ENCODE data around the gene PLXNA1. TPM values are rescaled to one million over a fixed set of nuclear protein-coding genes. Genes with fewer than 3 reads are reported as not detected.

PLXNA1 gene
- total RNA-seq, 1 experiment from 2014 or later: 30.3 TPM

DNA sequence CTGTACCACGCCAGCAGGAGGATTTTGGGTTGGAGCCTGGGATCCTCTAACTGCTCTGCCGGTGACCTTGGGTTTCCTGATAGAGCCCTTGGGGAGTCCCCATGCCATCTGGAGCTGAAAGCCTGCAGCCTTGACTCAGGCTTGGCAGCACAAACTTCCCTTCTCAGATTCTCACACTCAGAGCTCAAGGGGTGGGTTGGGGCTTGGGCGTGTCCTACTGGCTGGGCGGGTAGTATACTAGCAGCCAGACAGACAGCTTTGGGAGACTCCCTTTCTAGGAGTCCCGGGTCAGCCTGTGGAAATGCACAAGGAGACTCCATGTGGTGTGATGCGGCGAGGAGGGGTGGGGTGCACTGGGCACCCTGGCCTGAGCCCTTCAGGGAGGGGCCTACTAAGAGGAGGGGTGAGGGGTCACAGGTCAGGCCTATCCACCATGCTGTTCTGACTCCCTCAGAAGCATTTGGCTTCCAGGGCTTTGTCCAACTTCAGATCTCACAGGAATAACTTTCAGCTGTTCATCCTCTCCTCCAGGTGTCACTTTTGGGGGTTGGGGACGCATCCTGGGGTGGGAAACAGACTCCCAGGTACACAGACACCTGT lies 21.6 kb upstream of the PLXNA1 start:
- H3K4me3 ChIP-seq (replicated peaks in 1 of 2; ENCODE audit: low read depth in 1 of 2, low read length in 2 of 2): no peak overlapping the region
- peak; percentile 11; the same call in 1 of the 2 replicates for ATAC-seq
- H3K4me1 ChIP-seq (ENCODE audit: control insufficient read depth in 1 of 2, insufficient read depth in 2 of 2, low read length in 2 of 2): no peaks in the 10 kb centered on the region
- H3K9me3 ChIP-seq (ENCODE audit: control insufficient read depth in 1 of 2, insufficient read depth in 1 of 2, low read depth in 1 of 2, low read length in 2 of 2): no peaks in the 10 kb centered on the region
- H3K9ac ChIP-seq (ENCODE audit: low read length): no peak overlapping the region
- no TSS peak for BruUV-seq (replicated peaks)
- ChIA-PET CTCF (no interaction called here), RAD21 (ENCODE audit: low non-redundant PET in 1 of 2, low total read pairs in 2 of 2, uncharacterized antibody in 2 of 2, unreplicated experiment in 2 of 2) (no interaction called here), POLR2A (no interaction called here)
- no peak overlapping the region for H3K4me2 ChIP-seq (ENCODE audit: low read length)
- H3K27ac ChIP-seq (ENCODE audit: low read depth, low read length): no peak overlapping the region
- H3K36me3 ChIP-seq (ENCODE audit: control insufficient read depth in 1 of 2, insufficient read depth in 2 of 2, low read length in 2 of 2): no peaks in the 10 kb centered on the region
- H3K27me3 ChIP-seq (ENCODE audit: insufficient read depth, low read length): no peaks in the 10 kb centered on the region
- DNase-seq (ENCODE audit: low read depth, low spot score): no peak
- no peak overlapping the region for H2AFZ ChIP-seq (ENCODE audit: low read depth, low read length, poor library complexity, severe bottlenecking)
- intact Hi-C loops (cut with micrococcal nuclease): no loop called here
- H4K20me1 ChIP-seq (ENCODE audit: insufficient read depth): no peaks in the 10 kb centered on the region
- H3K79me2 ChIP-seq (ENCODE audit: insufficient read depth, low read length): no peaks in the 10 kb centered on the region
- H3K9me2 ChIP-seq (ENCODE audit: insufficient read depth): no peaks in the 10 kb centered on the region
- TF ChIP-seq ATF3 (IDR thresholded peaks at IDR 0.05) (no peak), ZNF274 (IDR thresholded peaks at IDR 0.05; ENCODE audit: low read depth, low read length) (no peak), EGR1 (IDR thresholded peaks at IDR 0.05; ENCODE audit: low read depth) (no peak), POLR2AphosphoS5 (IDR thresholded peaks at IDR 0.05; ENCODE audit: low read depth, low read length) (no peak), EZH2 (IDR thresholded peaks at IDR 0.05) (no peak), ELF1 (IDR thresholded peaks at IDR 0.05; ENCODE audit: borderline replicate concordance, low read depth) (no peak), SP1 (IDR thresholded peaks at IDR 0.05; ENCODE audit: low read depth) (no peak), EZH2phosphoT487 (IDR thresholded peaks at IDR 0.05; ENCODE audit: borderline replicate concordance) (no peak), CBX3 (IDR thresholded peaks at IDR 0.05; ENCODE audit: low read depth) (no peak), SRF (IDR thresholded peaks at IDR 0.05; ENCODE audit: low read depth) (no peak), POLR2A (IDR thresholded peaks at IDR 0.05; ENCODE audit: borderline replicate concordance, extremely low read depth, insufficient read depth, insufficient read length) (no peak)

DNA sequence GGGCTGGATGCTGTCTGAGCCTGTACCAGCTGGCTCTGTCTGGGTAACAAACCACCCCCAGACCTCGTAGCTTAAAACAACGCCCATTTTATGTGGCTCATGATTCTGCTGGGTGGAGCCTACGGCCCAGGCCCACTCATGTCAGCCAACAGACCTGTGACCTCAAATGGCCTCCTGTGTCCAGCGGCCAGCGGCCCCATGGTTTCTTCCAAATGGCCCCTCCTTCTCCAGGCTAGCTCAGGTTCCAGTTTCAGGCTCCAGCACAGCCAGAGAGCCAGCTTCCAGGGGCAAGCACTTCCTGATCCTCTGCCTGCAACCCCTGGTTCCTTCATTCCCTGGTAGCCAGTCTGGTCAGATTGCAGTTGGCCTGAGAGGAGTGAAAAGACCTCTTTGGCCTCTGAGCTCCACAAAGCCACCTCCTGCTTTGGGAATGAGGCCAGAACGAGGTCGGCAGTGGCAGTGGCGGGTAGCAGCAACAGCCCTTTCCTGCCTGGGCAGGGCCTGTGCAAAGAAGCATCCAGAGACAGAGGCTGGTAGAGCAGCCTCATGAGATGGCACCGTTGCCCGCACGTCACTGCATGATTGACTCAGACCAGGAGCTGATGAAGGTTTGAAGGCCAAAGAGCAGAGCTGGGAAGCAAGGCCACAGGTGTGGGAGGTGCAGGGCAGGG lies 21.0 kb upstream of the PLXNA1 start:
- H3K27me3 ChIP-seq (ENCODE audit: insufficient read depth, low read length): no peaks in the 10 kb centered on the region
- TF ChIP-seq EGR1 (IDR thresholded peaks at IDR 0.05; ENCODE audit: low read depth): no peak
- TF ChIP-seq EZH2 (IDR thresholded peaks at IDR 0.05): no peak
- TF ChIP-seq, protein P1, sequence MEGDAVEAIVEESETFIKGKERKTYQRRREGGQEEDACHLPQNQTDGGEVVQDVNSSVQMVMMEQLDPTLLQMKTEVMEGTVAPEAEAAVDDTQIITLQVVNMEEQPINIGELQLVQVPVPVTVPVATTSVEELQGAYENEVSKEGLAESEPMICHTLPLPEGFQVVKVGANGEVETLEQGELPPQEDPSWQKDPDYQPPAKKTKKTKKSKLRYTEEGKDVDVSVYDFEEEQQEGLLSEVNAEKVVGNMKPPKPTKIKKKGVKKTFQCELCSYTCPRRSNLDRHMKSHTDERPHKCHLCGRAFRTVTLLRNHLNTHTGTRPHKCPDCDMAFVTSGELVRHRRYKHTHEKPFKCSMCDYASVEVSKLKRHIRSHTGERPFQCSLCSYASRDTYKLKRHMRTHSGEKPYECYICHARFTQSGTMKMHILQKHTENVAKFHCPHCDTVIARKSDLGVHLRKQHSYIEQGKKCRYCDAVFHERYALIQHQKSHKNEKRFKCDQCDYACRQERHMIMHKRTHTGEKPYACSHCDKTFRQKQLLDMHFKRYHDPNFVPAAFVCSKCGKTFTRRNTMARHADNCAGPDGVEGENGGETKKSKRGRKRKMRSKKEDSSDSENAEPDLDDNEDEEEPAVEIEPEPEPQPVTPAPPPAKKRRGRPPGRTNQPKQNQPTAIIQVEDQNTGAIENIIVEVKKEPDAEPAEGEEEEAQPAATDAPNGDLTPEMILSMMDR (IDR thresholded peaks at IDR 0.05 in 2 of 3, conservative IDR thresholded peaks at IDR 0.05 in 1 of 3; ENCODE audit: borderline replicate concordance in 1 of 3, insufficient read depth in 1 of 3, low read depth in 2 of 3, low read length in 2 of 3): no peak
- no peak for TF ChIP-seq ELF1 (IDR thresholded peaks at IDR 0.05; ENCODE audit: borderline replicate concordance, low read depth)
- no peak for TF ChIP-seq MAX (IDR thresholded peaks at IDR 0.05)
- TF ChIP-seq, protein P2, sequence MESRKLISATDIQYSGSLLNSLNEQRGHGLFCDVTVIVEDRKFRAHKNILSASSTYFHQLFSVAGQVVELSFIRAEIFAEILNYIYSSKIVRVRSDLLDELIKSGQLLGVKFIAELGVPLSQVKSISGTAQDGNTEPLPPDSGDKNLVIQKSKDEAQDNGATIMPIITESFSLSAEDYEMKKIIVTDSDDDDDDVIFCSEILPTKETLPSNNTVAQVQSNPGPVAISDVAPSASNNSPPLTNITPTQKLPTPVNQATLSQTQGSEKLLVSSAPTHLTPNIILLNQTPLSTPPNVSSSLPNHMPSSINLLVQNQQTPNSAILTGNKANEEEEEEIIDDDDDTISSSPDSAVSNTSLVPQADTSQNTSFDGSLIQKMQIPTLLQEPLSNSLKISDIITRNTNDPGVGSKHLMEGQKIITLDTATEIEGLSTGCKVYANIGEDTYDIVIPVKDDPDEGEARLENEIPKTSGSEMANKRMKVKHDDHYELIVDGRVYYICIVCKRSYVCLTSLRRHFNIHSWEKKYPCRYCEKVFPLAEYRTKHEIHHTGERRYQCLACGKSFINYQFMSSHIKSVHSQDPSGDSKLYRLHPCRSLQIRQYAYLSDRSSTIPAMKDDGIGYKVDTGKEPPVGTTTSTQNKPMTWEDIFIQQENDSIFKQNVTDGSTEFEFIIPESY (IDR thresholded peaks at IDR 0.05; ENCODE audit: extremely low read depth, insufficient replicate concordance, low read length): no peak
- TF ChIP-seq JUND (IDR thresholded peaks at IDR 0.05): no peak
- no peak for TF ChIP-seq EZH2phosphoT487 (IDR thresholded peaks at IDR 0.05; ENCODE audit: borderline replicate concordance)
- TF ChIP-seq CEBPB (IDR thresholded peaks at IDR 0.05; ENCODE audit: low read depth): no peak
- no peak for TF ChIP-seq SIN3A (IDR thresholded peaks at IDR 0.05; ENCODE audit: low read depth)

More for the DNA sequence above, 21.0 kb upstream of the PLXNA1 start:
- Histone ChIP-seq H3K4me3 (replicated peaks in 1 of 2; ENCODE audit: low read depth in 1 of 2, low read length in 2 of 2) (no peak overlapping the region), H3K9ac (ENCODE audit: low read length) (no peak overlapping the region), H3K36me3 (ENCODE audit: control insufficient read depth in 1 of 2, insufficient read depth in 2 of 2, low read length in 2 of 2) (no peaks in the 10 kb centered on the region), H3K79me2 (ENCODE audit: insufficient read depth, low read length) (no peaks in the 10 kb centered on the region), H3K27ac (ENCODE audit: low read depth, low read length) (no peak overlapping the region), H3K9me2 (ENCODE audit: insufficient read depth) (no peaks in the 10 kb centered on the region), H4K20me1 (ENCODE audit: insufficient read depth) (no peaks in the 10 kb centered on the region), H2AFZ (ENCODE audit: low read depth, low read length, poor library complexity, severe bottlenecking) (no peak overlapping the region), H3K4me1 (ENCODE audit: control insufficient read depth in 1 of 2, insufficient read depth in 2 of 2, low read length in 2 of 2) (no peaks in the 10 kb centered on the region), H3K4me2 (ENCODE audit: low read length) (no peak overlapping the region), H3K9me3 (ENCODE audit: control insufficient read depth in 1 of 2, insufficient read depth in 1 of 2, low read depth in 1 of 2, low read length in 2 of 2) (no peaks in the 10 kb centered on the region)
- ChIA-PET RAD21 (ENCODE audit: low non-redundant PET in 1 of 2, low total read pairs in 2 of 2, uncharacterized antibody in 2 of 2, unreplicated experiment in 2 of 2) (no interaction called here), POLR2A (no interaction called here), CTCF (no interaction called here)
- DNase-seq (ENCODE audit: low read depth, low spot score) (no peak), ATAC-seq (no peak)
- intact Hi-C loops (cut with micrococcal nuclease): no loop called here
- no TSS peak for BruUV-seq (replicated peaks)
